DMS53 treated with DMSO at 0.1 percent for 48 hours (cell line): ENCODE results near the gene SLC51A.

Experiments used
- DNase-seq: peaks from one replicate; lab custom pipeline; 2025; ENCODE audit not compliant: unreplicated experiment; lab: John Stamatoyannopoulos, UW

SLC51A gene

GRCh38 chr3:196215493-196216020 is 777 bp upstream of the SLC51A start:
- DNase-seq = no peak

DNA sequence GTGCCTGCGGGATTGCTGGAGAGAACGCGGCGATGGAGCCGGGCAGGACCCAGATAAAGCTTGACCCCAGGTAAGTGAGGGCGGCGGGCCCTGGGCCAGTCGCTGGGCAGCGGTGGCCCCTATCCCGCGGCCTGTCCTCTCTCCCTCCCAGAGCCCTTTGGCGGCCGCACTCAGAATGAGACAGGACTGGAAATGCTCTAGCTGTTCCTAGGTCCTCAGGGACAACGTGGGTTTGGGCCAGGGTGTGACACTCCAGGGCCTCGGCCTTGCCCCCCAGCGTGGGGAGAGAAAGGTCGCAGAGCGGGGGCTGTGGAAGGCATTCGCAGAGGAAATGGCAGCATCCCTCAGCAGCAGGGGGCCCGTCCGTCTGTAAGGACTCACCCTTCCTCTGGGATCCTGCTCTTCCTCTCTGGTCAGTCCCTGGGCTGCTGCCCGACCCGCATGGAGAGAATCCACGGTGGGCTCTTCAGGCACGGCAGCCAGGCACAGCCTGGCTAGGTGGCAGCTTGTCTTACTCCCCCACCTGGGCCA is 412 bp downstream of the SLC51A start:
- DNase-seq = no peak

DNA sequence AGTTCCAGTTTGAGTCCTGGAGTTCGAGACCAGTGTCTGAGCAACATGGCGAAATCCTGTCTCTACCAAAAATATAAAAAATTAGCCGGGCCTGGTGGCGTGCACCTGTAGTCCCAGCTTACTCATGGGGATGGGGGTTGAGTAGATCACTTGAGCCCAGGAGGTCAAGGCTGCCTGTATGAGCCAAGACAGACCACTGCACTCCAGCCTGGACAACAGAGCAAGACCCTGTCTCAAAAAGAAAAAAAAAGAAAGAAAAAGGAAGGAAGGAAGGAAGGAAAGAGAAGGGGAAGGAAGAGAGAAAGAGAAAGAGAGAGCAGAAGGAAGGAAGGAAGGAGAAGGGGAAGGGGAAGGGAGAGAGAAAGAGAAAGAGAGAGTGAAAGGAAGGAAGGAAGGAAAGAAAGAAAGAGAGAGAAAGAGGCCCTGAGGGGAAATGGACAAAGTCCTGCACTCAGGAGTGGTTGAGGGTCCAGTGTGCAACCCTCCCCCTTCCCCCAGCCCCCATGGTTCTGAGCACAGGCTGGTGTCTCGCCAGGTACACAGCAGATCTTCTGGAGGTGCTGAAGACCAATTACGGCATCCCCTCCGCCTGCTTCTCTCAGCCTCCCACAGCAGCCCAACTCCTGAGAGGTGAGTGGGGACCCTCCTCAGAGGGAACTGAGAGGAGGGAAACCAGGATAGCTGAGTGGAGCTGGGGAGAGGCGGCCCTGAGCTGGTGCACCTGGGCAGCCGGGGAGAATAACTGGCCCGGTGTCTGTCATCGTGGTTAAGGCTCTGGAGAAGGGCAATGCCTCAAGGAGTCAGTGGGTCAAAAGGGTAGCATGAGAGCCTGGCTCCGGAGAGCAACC is 1.2 kb downstream of the SLC51A start:
- no peak for DNase-seq

DNA sequence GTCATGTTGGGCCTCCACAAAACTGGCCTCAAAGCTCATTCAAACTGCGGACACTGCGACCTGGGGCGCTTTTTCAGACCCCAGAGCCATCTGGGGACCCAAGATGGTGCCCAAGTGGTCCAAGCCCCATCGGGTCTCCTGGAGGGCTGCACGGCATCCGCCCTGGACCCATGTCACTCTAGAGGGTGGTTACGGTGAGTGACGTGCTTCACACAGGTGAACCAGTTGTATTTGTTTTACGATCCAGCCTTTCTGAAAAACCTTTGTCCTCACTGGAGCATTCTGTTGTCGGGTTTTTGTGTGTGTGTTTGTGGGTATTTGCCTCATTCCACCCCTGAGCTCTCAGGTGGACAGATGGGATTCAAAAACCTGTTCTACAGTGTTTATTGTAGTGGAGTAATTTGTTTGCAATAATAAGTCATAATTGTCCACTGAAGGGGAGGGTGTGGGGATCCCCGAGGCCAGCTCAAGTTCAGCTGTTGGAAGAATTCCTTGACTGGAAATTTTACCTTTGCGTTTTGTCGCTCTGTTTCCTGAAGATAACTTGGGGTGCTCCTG is 1.9 kb downstream of the SLC51A start:
- no peak for DNase-seq

GRCh38 chr3:196219194-196219969 is 3.0 kb downstream of the SLC51A start:
- DNase-seq = peak; percentile 20

- DNase-seq = no peak
Measured at GRCh38 chr3:196219970-196220311, 3.6 kb downstream of the SLC51A start.

DNA sequence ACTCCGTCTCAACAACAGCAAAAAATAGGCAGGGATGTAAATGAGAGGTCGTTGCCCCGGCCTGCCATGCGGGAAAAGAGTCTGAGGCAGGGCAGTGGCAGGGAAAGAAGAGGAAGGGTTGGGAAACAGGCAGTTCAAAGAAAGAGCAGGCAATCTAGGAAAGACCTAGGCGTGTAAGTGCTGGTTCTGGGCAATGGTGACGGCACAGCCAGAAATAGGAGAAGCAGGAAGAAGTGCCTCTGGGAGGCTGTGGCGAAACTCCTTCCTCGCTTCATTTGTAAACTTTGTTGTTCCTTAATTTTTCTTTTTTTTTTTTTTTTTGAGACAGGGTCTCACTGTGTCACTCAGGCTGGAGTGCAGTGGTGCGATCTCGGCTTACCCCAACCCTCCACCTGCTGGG is 4.3 kb downstream of the SLC51A start:
- no peak for DNase-seq

DNA sequence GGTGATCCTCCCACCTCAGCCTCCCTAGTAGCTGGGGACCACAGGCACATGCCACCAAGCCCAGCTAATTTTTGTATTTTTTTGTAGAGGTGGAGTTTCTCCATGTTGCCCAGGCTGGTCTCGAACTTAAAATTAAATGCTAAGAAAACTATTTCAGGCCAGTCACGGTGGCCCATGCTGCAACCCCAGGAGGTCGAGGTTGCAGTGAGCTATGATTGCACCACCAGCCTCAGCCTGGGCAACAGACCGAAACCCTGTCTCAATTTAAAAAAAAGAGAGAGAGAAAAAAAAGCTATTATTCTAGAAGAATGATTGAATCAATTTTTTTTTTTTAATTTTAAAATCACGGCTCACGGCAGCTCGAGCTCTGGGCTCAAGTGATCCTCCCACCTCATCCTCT is 4.7 kb downstream of the SLC51A start:
- DNase-seq = no peak

DNA sequence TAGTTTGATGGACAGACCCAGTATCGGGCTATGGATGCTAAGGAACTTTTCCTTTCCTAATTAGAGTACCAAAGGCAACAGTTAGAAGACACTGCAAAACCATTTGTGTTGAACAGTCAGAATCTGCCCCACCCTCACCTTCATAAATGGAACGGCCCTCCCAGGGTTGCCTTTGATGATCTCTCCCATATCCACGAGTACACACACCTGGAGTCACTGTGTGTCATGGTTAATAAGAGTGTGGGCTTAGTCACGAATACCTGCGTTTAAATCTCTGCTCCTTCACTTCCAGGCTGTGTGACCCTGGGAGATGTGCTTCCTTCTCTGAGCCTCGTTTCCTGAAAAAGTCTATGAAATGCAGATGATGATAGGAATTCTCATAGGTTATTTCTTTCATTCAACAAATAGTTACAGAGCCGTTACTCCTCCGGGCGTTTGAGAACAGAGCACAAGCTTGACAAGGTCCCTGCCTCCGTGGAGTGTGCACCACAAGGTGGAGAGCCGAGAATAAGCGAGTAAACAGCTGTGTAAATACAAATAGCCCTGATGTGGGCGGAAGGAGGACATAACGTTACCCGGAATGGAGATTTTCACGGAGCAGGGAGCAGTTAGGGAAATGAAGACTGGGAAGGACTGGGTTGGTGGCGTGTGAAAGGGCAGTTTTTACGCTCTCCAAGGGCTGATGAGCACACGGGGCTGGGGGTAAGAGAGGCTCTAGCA is 6.7 kb downstream of the SLC51A start:
- peak; percentile 69 for DNase-seq

DNA sequence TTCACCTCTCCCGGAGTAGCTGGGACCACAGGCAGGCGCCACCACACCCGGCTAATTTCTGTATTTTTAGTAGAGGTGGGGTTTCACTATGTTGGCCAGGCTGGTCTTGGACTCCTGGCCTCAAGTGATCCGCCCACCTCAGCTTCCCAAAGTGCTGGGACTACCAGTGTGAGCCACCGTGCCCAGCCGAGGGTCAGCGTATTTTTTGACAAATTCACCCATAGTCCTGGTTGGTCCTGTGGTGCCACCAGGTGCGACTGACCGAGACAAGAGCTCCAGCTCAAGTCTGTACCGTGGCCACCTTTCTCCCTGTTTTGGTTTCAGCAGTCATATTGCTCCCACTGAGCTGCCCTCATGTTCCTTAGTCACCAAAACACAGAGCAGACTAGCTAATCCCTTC is 8.8 kb downstream of the SLC51A start:
- no peak for DNase-seq

- DNase-seq = no peak
Measured at GRCh38 chr3:196225763-196226364, 9.5 kb downstream of the SLC51A start.

GRCh38 chr3:196227121-196227561 is 10.8 kb downstream of the SLC51A start:
- DNase-seq = no peak

- DNase-seq = no peak
Measured at GRCh38 chr3:196227629-196228493, 11.5 kb downstream of the SLC51A start.

DNA sequence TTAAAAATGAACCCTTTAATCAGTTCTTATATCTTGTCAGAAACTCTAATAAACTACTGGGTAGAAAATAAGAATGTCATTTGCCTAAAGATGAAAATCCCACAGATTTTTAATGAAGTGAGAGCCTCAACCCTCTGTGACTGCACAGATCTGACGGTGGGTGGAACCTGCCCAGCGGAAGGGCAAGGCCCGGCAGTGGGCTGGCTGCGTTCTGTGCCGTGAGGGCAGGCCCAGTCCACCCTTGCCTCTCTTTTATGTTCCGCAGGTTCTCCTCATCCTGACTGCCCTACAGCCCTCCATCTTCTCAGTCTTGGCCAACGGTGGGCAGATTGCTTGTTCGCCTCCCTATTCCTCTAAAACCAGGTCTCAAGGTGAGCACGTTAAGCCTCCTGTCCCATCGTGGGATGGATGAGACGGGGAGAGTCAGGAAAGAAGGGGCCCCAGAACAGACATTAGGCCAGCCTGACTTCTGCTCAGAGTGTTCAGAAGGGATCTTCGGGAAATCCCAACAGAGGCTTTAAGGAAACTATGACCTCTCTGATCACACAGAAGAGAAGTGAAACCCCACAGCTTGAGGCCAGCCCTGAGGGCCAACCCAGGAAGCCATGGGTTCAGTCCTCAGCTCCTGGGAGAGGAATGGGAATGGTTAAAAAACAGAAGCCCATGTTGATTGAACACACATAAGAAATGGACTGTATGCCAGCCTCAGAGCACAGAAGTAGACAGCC is 16.0 kb downstream of the SLC51A start:
- DNase-seq = no peak

DNA sequence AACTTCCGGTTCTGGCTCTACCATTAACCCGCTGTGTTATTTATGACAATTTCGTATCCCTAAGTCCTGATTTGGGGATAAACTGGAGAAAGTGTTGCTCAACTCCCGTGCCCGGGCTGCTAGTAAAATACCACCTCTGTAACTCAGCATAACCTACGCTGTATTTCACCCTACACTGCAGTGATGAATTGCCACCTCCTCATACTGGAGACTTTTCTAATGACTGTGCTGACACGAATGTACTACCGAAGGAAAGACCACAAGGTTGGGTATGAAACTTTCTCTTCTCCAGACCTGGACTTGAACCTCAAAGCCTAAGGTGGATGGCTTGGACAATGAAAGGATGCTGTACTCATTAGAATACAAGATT is 16.5 kb downstream of the SLC51A start:
- no peak for DNase-seq

DNA sequence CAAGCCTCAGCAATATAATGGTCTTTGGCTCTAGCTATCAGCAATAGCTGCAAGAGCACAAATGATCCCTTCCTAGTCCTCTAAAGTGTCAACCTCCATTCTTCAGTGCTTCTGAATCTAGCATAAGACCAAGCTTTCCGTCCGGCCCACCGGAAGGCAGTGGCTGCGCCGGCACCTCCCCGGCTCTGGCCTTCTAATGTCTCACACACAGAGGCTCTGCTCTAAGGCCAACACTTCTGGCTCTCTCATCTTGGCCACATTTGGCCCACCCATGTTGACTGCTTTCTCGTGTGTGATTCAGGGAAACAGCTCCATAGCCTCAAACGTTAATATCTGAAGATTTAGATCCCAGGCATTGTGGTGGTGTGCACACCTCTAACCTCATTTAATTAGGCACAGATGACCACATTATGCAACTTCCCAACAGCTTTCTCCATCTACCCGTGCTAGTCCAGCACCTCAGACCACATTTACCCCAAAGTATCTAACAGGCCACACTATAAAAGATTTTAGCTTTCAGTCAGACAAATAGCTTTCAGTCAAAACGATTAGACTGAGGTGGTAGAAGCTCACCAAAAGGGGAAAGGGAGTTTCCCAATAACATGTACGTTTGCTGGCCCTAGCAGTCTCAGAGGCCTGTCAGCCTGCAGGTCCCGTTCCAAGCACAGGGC is 19.3 kb downstream of the SLC51A start:
- DNase-seq = no peak

DNA sequence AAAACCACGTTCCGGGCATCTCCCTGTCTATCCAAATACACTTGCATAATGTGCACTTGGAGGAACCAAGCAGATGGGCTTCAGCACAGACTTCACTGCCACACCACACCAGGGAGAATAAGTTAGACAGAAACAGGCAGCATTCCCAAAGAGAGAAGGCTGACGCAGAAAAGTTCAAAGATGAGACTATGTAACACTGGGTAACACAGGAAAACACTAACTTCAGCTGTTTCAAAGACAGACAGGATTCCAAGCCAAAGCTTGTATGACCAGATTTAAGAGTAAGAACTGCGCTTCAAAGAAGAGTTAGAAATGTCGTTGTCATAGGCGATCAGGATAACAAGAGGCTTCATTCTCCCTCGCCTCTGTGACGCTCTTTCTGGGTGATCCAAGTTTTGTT is 19.9 kb downstream of the SLC51A start:
- no peak for DNase-seq

DNA sequence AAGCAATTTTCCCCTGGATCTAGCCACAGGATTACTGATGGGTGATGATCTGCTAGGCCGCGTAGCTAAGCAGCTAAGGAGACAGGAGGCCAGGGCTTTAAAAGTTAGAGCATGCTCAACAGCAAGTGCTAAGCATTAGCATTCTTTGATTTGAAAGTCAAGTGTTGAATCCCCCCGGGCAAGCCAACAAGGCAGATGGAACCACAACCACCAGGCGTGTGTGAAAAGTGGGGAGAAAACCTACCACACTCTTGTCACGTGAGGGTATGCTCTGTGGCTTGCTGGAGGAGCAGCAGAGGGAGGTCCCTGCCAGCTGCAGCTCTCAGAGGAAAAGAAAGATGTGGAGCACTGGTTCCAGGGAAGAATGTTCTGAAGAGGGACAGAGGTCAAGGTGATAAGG is 20.9 kb downstream of the SLC51A start:
- no peak for DNase-seq
